Loucy (cell line): ENCODE results near the gene UBE2F.

Experiments used
- H2AFZ ChIP-seq: fragments of 200-600 bp; sonication (generic); 2 replicates; pipeline ENCODE4 v1.6.0; 2016; ENCODE audit warnings: antibody characterized with exemption, mild to moderate bottlenecking, low read length, moderate library complexity
- H3F3A ChIP-seq: fragments of 200-600 bp; 2 replicates; pipeline ENCODE4 v1.6.0; 2016; ENCODE audit warnings: antibody characterized with exemption, low read depth, mild to moderate bottlenecking
- H3K27me3 ChIP-seq: fragments of 200-600 bp; sonication (generic); 2 replicates; pipeline ENCODE4 v1.6.1; 2014; ENCODE audit warnings: low read length, mild to moderate bottlenecking; ENCODE audit not compliant: insufficient read depth, poor library complexity, severe bottlenecking
- H3K36me3 ChIP-seq: fragments of 200-600 bp; sonication (generic); 2 replicates; pipeline ENCODE4 v1.6.1; 2016; ENCODE audit warnings: low read length; ENCODE audit not compliant: insufficient read depth
- H3K4me1 ChIP-seq: fragments of 200-600 bp; sonication (generic); 2 replicates; pipeline ENCODE4 v1.5.1; 2014; ENCODE audit warnings: low read length, mild to moderate bottlenecking; ENCODE audit not compliant: insufficient read depth, poor library complexity, severe bottlenecking
- H3K4me2 ChIP-seq: fragments of 200-600 bp; sonication (generic); 2 replicates; pipeline ENCODE4 v1.6.0; 2014; ENCODE audit warnings: antibody characterized with exemption, low read length, low read depth, mild to moderate bottlenecking; ENCODE audit not compliant: poor library complexity, severe bottlenecking
- H3K4me3 ChIP-seq: fragments of 200-600 bp; sonication (generic); 2 replicates; pipeline ENCODE4 v1.5.1; 2014; ENCODE audit warnings: low read length, mild to moderate bottlenecking, mixed read lengths; ENCODE audit not compliant: poor library complexity, severe bottlenecking
- H3K79me2 ChIP-seq: fragments of 200-600 bp; sonication (generic); 2 replicates; pipeline ENCODE4 v1.6.1; 2014; ENCODE audit warnings: low read length; ENCODE audit not compliant: insufficient read depth
- H3K9ac ChIP-seq: fragments of 200-600 bp; sonication (generic); 2 replicates; pipeline ENCODE4 v1.6.0; 2014; ENCODE audit warnings: mild to moderate bottlenecking, low read depth, low read length, moderate library complexity; ENCODE audit not compliant: poor library complexity, severe bottlenecking
- H3K9me2 ChIP-seq: fragments of 200-600 bp; sonication (generic); replicated peaks from 2 replicates; pipeline ENCODE4 v1.6.1; 2016; ENCODE audit warnings: low read depth, low read length, mixed read lengths
- H3K9me3 ChIP-seq: fragments of 200-600 bp; sonication (generic); 2 replicates; pipeline ENCODE4 v1.6.1; 2014; ENCODE audit warnings: mild to moderate bottlenecking, antibody characterized with exemption, low read length, low read depth; ENCODE audit not compliant: insufficient read depth
- H4K20me1 ChIP-seq: fragments of 200-600 bp; sonication (generic); 2 replicates; pipeline ENCODE4 v1.6.0; 2014; ENCODE audit warnings: antibody characterized with exemption, low read length, mild to moderate bottlenecking; ENCODE audit not compliant: insufficient read depth, poor library complexity, severe bottlenecking
- EZH2phosphoT487 ChIP-seq: fragments of 200-600 bp; IDR thresholded peaks from 2 replicates; pipeline ENCODE4 v1.6.1; 2018; ENCODE audit warnings: antibody characterized with exemption, mild to moderate bottlenecking, moderate library complexity, borderline replicate concordance
- TF ChIP-seq, protein P1 (sequence below): fragments of 200-600 bp; sonication (generic); conservative IDR thresholded peaks from 2 replicates; pipeline ENCODE4 v1.5.1; 2014; ENCODE audit warnings: mild to moderate bottlenecking, antibody characterized with exemption, low read length

Gene UBE2F

GRCh38 chr2:238027058-238027457 is 60.2 kb downstream of the UBE2F start:
- Histone ChIP-seq H3K27me3 (no peaks in the 10 kb centered on the region), H3F3A (no peaks in the 10 kb centered on the region), H3K4me3 (no peak overlapping the region), H3K36me3 (peaks cover 45% of the 10 kb centered on the region; the same call in 1 of the 2 replicates), H3K4me1 (no peaks in the 10 kb centered on the region), H3K4me2 (no peak overlapping the region), H3K79me2 (peaks cover 9% of the 10 kb centered on the region), H4K20me1 (no peaks in the 10 kb centered on the region), H3K9me2 (no peaks in the 10 kb centered on the region), H3K9ac (no peak overlapping the region), H2AFZ (no peak overlapping the region), H3K9me3 (no peaks in the 10 kb centered on the region)
- TF ChIP-seq, protein P1, sequence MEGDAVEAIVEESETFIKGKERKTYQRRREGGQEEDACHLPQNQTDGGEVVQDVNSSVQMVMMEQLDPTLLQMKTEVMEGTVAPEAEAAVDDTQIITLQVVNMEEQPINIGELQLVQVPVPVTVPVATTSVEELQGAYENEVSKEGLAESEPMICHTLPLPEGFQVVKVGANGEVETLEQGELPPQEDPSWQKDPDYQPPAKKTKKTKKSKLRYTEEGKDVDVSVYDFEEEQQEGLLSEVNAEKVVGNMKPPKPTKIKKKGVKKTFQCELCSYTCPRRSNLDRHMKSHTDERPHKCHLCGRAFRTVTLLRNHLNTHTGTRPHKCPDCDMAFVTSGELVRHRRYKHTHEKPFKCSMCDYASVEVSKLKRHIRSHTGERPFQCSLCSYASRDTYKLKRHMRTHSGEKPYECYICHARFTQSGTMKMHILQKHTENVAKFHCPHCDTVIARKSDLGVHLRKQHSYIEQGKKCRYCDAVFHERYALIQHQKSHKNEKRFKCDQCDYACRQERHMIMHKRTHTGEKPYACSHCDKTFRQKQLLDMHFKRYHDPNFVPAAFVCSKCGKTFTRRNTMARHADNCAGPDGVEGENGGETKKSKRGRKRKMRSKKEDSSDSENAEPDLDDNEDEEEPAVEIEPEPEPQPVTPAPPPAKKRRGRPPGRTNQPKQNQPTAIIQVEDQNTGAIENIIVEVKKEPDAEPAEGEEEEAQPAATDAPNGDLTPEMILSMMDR = no peak
- TF ChIP-seq EZH2phosphoT487 = no peak

GRCh38 chr2:238027591-238028415 is 61.0 kb downstream of the UBE2F start:
- H3K9me2 ChIP-seq = no peaks in the 10 kb centered on the region
- no peaks in the 10 kb centered on the region for H3K9me3 ChIP-seq
- no peak overlapping the region for H3K9ac ChIP-seq
- H3K27me3 ChIP-seq = no peaks in the 10 kb centered on the region
- no peaks in the 10 kb centered on the region for H3K4me1 ChIP-seq
- no peak overlapping the region for H2AFZ ChIP-seq
- peaks cover 52% of the 10 kb centered on the region; the same call in 1 of the 2 replicates for H3K36me3 ChIP-seq
- H3K4me3 ChIP-seq = no peak overlapping the region
- H3F3A ChIP-seq = no peaks in the 10 kb centered on the region
- TF ChIP-seq, protein P1 = no peak
- TF ChIP-seq EZH2phosphoT487 = no peak
- peaks cover 7% of the 10 kb centered on the region; the same call in 1 of the 2 replicates for H3K79me2 ChIP-seq
- no peak overlapping the region for H3K4me2 ChIP-seq
- H4K20me1 ChIP-seq = no peaks in the 10 kb centered on the region

GRCh38 chr2:238029853-238030252 is 63.0 kb downstream of the UBE2F start:
- H3K27me3 ChIP-seq = no peaks in the 10 kb centered on the region
- H3K9ac ChIP-seq = no peak overlapping the region
- no peak overlapping the region for H3K4me3 ChIP-seq
- no peak for TF ChIP-seq EZH2phosphoT487
- TF ChIP-seq, protein P1 = no peak
- H3F3A ChIP-seq = no peaks in the 10 kb centered on the region
- peaks cover 57% of the 10 kb centered on the region; the same call in 1 of the 2 replicates for H3K36me3 ChIP-seq
- no peaks in the 10 kb centered on the region for H3K9me3 ChIP-seq
- no peaks in the 10 kb centered on the region for H3K9me2 ChIP-seq
- H3K4me2 ChIP-seq = no peak overlapping the region
- H4K20me1 ChIP-seq = no peaks in the 10 kb centered on the region
- H3K79me2 ChIP-seq = no peaks in the 10 kb centered on the region
- H3K4me1 ChIP-seq = no peaks in the 10 kb centered on the region
- H2AFZ ChIP-seq = no peak overlapping the region
